Uterus (tissue), 4 donors: ENCODE data around the gene CCNY. TPM values are rescaled to one million over a fixed set of nuclear protein-coding genes. Genes with fewer than 3 reads are reported as not detected.
A peak's percentile ranks its signal among the peaks of the same experiment; 100 is the strongest.

Experiments used
- DNase-seq, 2 donors: peaks; one replicate each; pipeline ENCODE4 v3.0.0-alpha.2; 2019 to 2020
- H3K27ac ChIP-seq, 2 donors: fragments of 200-600 bp; sonication (generic); 1 replicate in 1 of 2; 2 replicates in 1 of 2; pipeline ENCODE4 v1.5.1; 2016 to 2018
- H3K27me3 ChIP-seq, 2 donors: fragments of 200-600 bp; sonication (generic); one replicate each; pipeline ENCODE4 v1.5.1; 2018 to 2019; ENCODE audit warnings: control low read depth in 1 of 2
- H3K36me3 ChIP-seq, 2 donors: fragments of 200-600 bp; sonication (generic); one replicate each; pipeline ENCODE4 v1.5.1; 2019; ENCODE audit warnings: control low read depth in 1 of 2
- H3K4me1 ChIP-seq, 2 donors: fragments of 200-600 bp; sonication (generic); one replicate each; pipeline ENCODE4 v1.5.1; 2018 to 2019; ENCODE audit warnings: control low read depth in 1 of 2
- H3K4me3 ChIP-seq, 2 donors: fragments of 200-600 bp; sonication (generic); 1 replicate in 1 of 2; 2 replicates in 1 of 2; pipeline ENCODE4 v1.5.1; 2018 to 2019; ENCODE audit warnings: mild to moderate bottlenecking in 1 of 2
- H3K9me3 ChIP-seq, 2 donors: fragments of 200-600 bp; sonication (generic); one replicate each; pipeline ENCODE4 v1.5.1; 2019; ENCODE audit warnings: control low read depth in 1 of 2
- CTCF ChIP-seq, 4 experiments: fragments of 200-600 bp in 2 of 4; fragments of 450-650 bp in 2 of 4; sonication (generic) in 2 of 4; IDR thresholded peaks; one replicate each; pipeline ENCODE4 v1.5.1; 2016 to 2019; ENCODE audit warnings: antibody characterized with exemption in 4 of 4, mild to moderate bottlenecking in 2 of 4, moderate library complexity in 1 of 4
- POLR2A ChIP-seq, 2 donors: fragments of 450-650 bp; IDR thresholded peaks; one replicate each; pipeline ENCODE4 v1.6.1; 2016; ENCODE audit warnings: antibody characterized with exemption in 2 of 2, mild to moderate bottlenecking in 1 of 2, moderate library complexity in 1 of 2
- intact Hi-C: fragments of 100-400 bp; cut with DNase I; formaldehyde crosslinking; loops from one replicate; pipeline ENCODE4 v1.15.1; 2023; ENCODE audit warnings: low total_unique reads
- total RNA-seq, 4 donors: library from RNA; depleted of rRNA in 3 of 4; stranded (reverse); fragments of >200 nt in 3 of 4; gene quantifications; one replicate each; pipeline versions ENCODE4 v1.1.0 to v1.2.4, GENCODE V29; 2014 to 2023
- donor health status: DM: yes; HTN: yes; CAD: no.

CCNY gene
- total RNA-seq, 4 donors from 2014 or later, result 28.2 to 79.2 (median 46.2) TPM

- Histone ChIP-seq H3K36me3 (no peaks in the 10 kb centered on the region), H3K27ac (no peak overlapping the region), H3K27me3 (no peaks in the 10 kb centered on the region), H3K4me3 (no peak overlapping the region), H3K4me1 (no peaks in the 10 kb centered on the region), H3K9me3 (peaks cover 0 to 3% of the 10 kb centered on the region in 2 donors)
- TF ChIP-seq CTCF (IDR thresholded peaks at IDR 0.05), result no peak
- no peak for TF ChIP-seq POLR2A (IDR thresholded peaks at IDR 0.05)
- intact Hi-C loops, result no loop called here
- DNase-seq, result no peak
These were observed 101.5 kb downstream of the CCNY start for GRCh38 chr10:35437829-35438228.

- TF ChIP-seq POLR2A (IDR thresholded peaks at IDR 0.05) (no peak), CTCF (IDR thresholded peaks at IDR 0.05) (no peak)
- H3K36me3 ChIP-seq, result no peaks in the 10 kb centered on the region
- no peaks in the 10 kb centered on the region for H3K4me1 ChIP-seq
- H3K27ac ChIP-seq, result no peak overlapping the region
- peaks cover 0 to 6% of the 10 kb centered on the region in 2 donors for H3K9me3 ChIP-seq
- intact Hi-C loops, result no loop called here
- no peak for DNase-seq
- no peak overlapping the region for H3K4me3 ChIP-seq
- no peaks in the 10 kb centered on the region for H3K27me3 ChIP-seq
These were observed 102.6 kb downstream of the CCNY start for GRCh38 chr10:35438718-35439571.

GRCh38 chr10:35440016-35440415 lies 103.7 kb downstream of the CCNY start:
- Histone ChIP-seq H3K27me3 (no peaks in the 10 kb centered on the region), H3K4me3 (no peak overlapping the region), H3K36me3 (no peaks in the 10 kb centered on the region), H3K27ac (peak overlapping the region in 1 of 2 donors; percentile 80), H3K9me3 (peaks cover 0 to 9% of the 10 kb centered on the region in 2 donors), H3K4me1 (no peaks in the 10 kb centered on the region)
- intact Hi-C loops, result no loop called here
- DNase-seq, result no peak
- TF ChIP-seq CTCF (IDR thresholded peaks at IDR 0.05), result no peak
- TF ChIP-seq POLR2A (IDR thresholded peaks at IDR 0.05), result no peak

DNA sequence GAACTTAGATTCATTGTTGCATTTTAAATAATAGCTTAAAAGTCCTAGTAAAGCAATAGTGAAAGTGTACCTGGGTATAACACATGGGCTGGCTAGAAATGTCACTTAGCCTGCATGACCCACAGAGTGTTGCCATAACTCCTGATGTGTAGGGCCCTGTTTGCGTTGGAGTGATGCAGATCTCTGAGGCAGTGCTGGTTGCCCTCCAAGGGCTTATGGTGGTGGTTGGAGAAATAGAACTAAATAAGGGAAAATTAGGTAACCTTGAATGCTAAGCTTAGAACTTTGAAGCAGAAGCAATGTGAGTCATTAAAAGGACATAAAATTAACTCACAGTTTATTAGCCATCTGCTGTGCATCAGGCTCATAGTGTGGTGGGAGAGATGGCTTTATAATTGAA lies 105.7 kb downstream of the CCNY start:
- TF ChIP-seq POLR2A (IDR thresholded peaks at IDR 0.05) (no peak), CTCF (IDR thresholded peaks at IDR 0.05) (no peak)
- Histone ChIP-seq H3K36me3 (no peaks in the 10 kb centered on the region), H3K4me1 (no peaks in the 10 kb centered on the region), H3K27ac (peak overlapping the region; percentile 63 to 80), H3K27me3 (no peaks in the 10 kb centered on the region), H3K4me3 (no peak overlapping the region), H3K9me3 (peaks cover 0 to 9% of the 10 kb centered on the region in 2 donors)
- intact Hi-C loops, result no loop called here
- DNase-seq, result peak in 1 of 2 donors; percentile 83

DNA sequence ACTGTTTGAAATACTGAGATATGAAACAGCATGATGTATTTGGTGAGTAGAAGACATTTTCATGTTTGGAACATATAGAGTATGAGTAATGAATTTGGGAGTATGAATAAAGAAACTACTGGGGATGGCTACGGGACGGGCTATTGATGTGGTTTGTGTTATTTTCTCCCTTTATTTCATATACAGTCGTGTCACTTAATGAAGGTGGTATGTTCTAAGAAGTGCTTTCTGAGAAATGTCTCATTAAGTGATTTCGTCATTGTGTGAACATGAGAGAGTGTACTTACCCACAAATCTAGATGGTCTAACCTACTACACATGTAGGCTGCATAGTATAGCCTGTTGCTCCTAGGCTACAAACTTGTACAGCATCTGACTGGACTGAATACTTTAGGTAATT lies 106.3 kb downstream of the CCNY start:
- Histone ChIP-seq H3K27ac (peak overlapping the region; percentile 63 to 80), H3K27me3 (no peaks in the 10 kb centered on the region), H3K4me3 (no peak overlapping the region), H3K4me1 (no peaks in the 10 kb centered on the region), H3K36me3 (no peaks in the 10 kb centered on the region), H3K9me3 (peaks cover 0 to 9% of the 10 kb centered on the region in 2 donors)
- intact Hi-C loops, result no loop called here
- TF ChIP-seq CTCF (IDR thresholded peaks at IDR 0.05) (no peak), POLR2A (IDR thresholded peaks at IDR 0.05) (no peak)
- DNase-seq, result no peak
